BE2C (cell line): ENCODE results near the gene CDKN1C.

Experiments used
- DNase-seq: peaks from one replicate; pipeline ENCODE4 v3.0.0-alpha.2; 2020
- H3K27me3 ChIP-seq: fragments of 250-450 bp; sonication (Bioruptor Pico); 2 replicates; pipeline ENCODE4 v1.5.1; 2020; ENCODE audit warnings: mild to moderate bottlenecking
- H3K36me3 ChIP-seq: fragments of 250-450 bp; sonication (Bioruptor Pico); 2 replicates; pipeline ENCODE4 v1.5.1; 2020; ENCODE audit warnings: mild to moderate bottlenecking
- H3K4me1 ChIP-seq: fragments of 250-450 bp; sonication (Bioruptor Pico); 2 replicates; pipeline ENCODE4 v1.5.1; 2020
- H3K4me3 ChIP-seq: 2 replicates; pipeline ENCODE4 v1.5.1; 2011; ENCODE audit warnings: low read depth, low read length
- H3K9me3 ChIP-seq: fragments of 250-450 bp; sonication (Bioruptor Pico); 2 replicates; pipeline ENCODE4 v1.5.1; 2020
- TF ChIP-seq, protein P1 (sequence below): IDR thresholded peaks from 2 replicates; pipeline ENCODE4 v1.5.1; 2012; ENCODE audit warnings: mild to moderate bottlenecking, low read depth, low read length

CDKN1C gene

DNA sequence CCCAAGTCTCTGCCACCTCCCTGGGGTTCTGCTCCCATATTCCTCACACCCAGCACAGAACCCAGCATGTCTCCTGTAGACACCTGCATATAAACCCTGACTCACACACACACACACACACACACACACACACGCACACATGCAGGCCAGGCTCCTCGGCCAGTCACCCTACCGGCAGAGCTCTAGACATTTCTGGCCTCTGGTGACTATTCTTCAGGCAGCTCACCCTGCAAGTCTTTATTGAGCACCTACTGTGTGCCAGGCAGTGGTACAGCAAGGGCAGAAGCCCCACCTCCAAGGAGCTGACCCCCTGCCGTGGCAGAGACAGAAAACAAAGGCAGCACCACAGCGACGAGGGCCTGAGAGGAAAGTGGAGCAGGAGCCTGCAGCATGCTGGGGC, 50.3 kb downstream of the CDKN1C start:
- Histone ChIP-seq H3K36me3 (no peaks in the 10 kb centered on the region), H3K4me1 (no peaks in the 10 kb centered on the region), H3K9me3 (no peaks in the 10 kb centered on the region), H3K27me3 (no peaks in the 10 kb centered on the region), H3K4me3 (no peak overlapping the region)
- TF ChIP-seq, protein P1, sequence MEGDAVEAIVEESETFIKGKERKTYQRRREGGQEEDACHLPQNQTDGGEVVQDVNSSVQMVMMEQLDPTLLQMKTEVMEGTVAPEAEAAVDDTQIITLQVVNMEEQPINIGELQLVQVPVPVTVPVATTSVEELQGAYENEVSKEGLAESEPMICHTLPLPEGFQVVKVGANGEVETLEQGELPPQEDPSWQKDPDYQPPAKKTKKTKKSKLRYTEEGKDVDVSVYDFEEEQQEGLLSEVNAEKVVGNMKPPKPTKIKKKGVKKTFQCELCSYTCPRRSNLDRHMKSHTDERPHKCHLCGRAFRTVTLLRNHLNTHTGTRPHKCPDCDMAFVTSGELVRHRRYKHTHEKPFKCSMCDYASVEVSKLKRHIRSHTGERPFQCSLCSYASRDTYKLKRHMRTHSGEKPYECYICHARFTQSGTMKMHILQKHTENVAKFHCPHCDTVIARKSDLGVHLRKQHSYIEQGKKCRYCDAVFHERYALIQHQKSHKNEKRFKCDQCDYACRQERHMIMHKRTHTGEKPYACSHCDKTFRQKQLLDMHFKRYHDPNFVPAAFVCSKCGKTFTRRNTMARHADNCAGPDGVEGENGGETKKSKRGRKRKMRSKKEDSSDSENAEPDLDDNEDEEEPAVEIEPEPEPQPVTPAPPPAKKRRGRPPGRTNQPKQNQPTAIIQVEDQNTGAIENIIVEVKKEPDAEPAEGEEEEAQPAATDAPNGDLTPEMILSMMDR = no peak
- no peak for DNase-seq

DNA sequence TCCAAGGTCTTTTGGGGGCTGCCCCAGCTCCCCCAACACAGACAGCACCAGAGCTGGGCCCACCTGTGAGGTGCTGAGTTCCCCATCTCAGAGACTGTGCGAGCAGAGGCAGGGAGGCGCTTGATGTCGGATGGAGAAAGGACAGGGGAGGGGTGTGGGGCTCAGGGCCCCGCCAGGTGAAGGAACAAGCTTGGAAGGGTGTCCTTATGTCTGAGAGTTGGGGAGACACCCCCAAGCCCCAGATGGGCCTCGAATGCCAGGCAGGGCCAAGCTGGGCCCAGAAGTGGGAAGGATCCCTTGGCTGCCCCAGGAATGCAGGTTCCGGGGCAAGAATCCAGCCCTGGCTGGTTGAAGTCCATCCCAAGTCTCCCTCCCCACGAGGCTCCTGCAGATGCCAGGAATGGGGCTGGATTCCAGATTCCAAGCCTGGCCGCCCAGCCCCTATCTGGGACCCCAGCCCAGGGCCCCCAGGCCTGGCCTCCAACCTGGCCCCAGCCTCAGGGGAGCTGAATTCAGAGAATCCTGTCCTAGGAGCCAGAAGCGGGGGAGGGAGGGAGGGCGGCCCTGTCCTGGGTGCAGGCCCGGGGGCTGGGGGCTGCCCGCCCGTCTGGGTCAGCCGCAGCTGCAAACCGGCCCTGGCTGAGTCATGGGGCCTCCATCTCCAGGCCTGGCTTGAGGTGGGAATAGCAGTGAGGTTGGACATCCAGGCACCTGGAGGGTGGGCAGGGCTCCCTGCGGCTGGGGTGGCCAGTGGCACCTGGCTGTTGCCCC, 50.9 kb downstream of the CDKN1C start:
- TF ChIP-seq, protein P1 = no peak
- no peaks in the 10 kb centered on the region for H3K36me3 ChIP-seq
- H3K4me1 ChIP-seq = no peaks in the 10 kb centered on the region
- no peak overlapping the region for H3K4me3 ChIP-seq
- H3K9me3 ChIP-seq = no peaks in the 10 kb centered on the region
- no peaks in the 10 kb centered on the region for H3K27me3 ChIP-seq
- DNase-seq = no peak

DNA sequence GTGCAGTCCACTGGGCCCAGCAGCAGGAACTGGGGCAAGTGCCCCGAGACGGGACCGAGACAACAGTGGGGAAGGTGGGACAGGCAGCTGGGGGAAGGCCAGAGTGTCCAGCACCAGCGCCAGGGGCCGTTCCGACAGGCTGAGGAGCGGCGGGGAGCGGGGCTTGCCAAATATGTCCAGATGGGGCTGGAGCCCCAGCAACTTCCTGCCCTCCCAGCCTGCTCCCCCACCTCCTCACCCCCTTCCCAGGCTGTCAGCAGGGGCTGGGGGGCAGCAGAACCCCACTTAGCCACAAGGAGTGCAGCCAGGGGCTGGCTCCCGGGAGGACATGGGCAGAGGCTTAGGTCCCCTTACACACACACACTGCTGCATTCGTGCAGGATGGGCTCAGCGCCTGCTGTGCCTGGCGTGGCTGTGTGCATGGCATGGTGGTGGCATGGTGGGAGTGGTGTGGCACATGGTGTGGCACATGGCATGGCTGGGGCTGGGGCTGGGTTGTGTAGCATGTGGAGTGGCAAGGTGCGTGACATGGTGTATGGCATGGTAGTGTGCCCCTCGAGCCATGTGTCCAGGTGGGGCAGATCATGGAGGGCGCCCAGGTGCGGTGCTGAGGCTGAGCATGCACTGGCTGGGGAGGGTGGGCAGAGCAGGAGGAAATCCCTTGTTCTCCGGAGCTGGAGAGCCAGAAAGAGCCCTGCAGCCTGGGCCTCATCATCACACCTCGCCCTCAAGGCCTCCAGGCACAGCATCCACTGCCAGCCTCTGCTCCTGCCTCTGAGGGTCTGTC, 51.7 kb downstream of the CDKN1C start:
- TF ChIP-seq, protein P1 = no peak
- no peaks in the 10 kb centered on the region for H3K27me3 ChIP-seq
- DNase-seq = no peak
- no peak overlapping the region for H3K4me3 ChIP-seq
- H3K9me3 ChIP-seq = no peaks in the 10 kb centered on the region
- no peaks in the 10 kb centered on the region for H3K4me1 ChIP-seq
- no peaks in the 10 kb centered on the region for H3K36me3 ChIP-seq
